HepG2 (cell line): ENCODE data around the gene DAPK1. TPM values are rescaled to one million over a fixed set of nuclear protein-coding genes. Genes with fewer than 3 reads are reported as not detected.

Source experiments
- AHDC1 ChIP-seq: sonication (generic); formaldehyde crosslinking; IDR thresholded peaks from 2 replicates; pipeline ENCODE4 v1.5.1; 2020; ENCODE audit warnings: mild to moderate bottlenecking, missing genetic modification reagents, borderline replicate concordance
- ARNT ChIP-seq: fragments of 450-650 bp; IDR thresholded peaks from 2 replicates; pipeline ENCODE4 v1.6.1; 2017
- FOXP4 ChIP-seq: sonication (generic); formaldehyde crosslinking; IDR thresholded peaks from 2 replicates; pipeline ENCODE4 v1.4.0; 2020; ENCODE audit warnings: missing genetic modification reagents
- HOMEZ ChIP-seq: IDR thresholded peaks from 2 replicates; pipeline ENCODE4 v1.6.1; 2016; ENCODE audit warnings: low read depth
- KLF9 ChIP-seq: IDR thresholded peaks from 2 replicates; pipeline ENCODE4 v1.6.1; 2016; ENCODE audit warnings: low read depth
- MXI1 ChIP-seq: IDR thresholded peaks from 3 replicates; pipeline ENCODE4 v1.6.1; 2012; ENCODE audit warnings: low read depth, low read length, inconsistent platforms, borderline replicate concordance
- MYC ChIP-seq: sonication (generic); formaldehyde crosslinking; IDR thresholded peaks from 2 replicates; pipeline ENCODE4 v1.9.0; 2021; ENCODE audit warnings: missing genetic modification reagents, borderline replicate concordance
- MZF1 ChIP-seq: sonication (generic); formaldehyde crosslinking; IDR thresholded peaks from 2 replicates; pipeline ENCODE4 v1.8.1; 2023; ENCODE audit warnings: mild to moderate bottlenecking, missing genetic modification reagents, borderline replicate concordance
- NCOA5 ChIP-seq: sonication (generic); formaldehyde crosslinking; IDR thresholded peaks from 2 replicates; pipeline ENCODE4 v1.4.0; 2020; ENCODE audit warnings: missing genetic modification reagents
- NKX3-1 ChIP-seq: sonication (generic); formaldehyde crosslinking; IDR thresholded peaks from 2 replicates; pipeline ENCODE4 v1.5.0; 2020; ENCODE audit warnings: missing genetic modification reagents
- REPIN1 ChIP-seq: sonication (generic); formaldehyde crosslinking; IDR thresholded peaks from 2 replicates; pipeline ENCODE4 v1.8.0; 2022; ENCODE audit warnings: missing genetic modification reagents, low read depth, mild to moderate bottlenecking, borderline replicate concordance
- RXRB ChIP-seq: IDR thresholded peaks from 2 replicates; pipeline ENCODE4 v1.6.1; 2016; ENCODE audit warnings: borderline replicate concordance, missing genetic modification reagents, missing compliant biosample characterization
- SP5 ChIP-seq: IDR thresholded peaks from 2 replicates; pipeline ENCODE4 v1.6.1; 2016; ENCODE audit warnings: low read depth, borderline replicate concordance
- ZBTB42 ChIP-seq: sonication (generic); formaldehyde crosslinking; IDR thresholded peaks from 2 replicates; pipeline ENCODE4 v1.5.0; 2020; ENCODE audit warnings: mild to moderate bottlenecking, missing genetic modification reagents
- ZNF503 ChIP-seq: sonication (generic); formaldehyde crosslinking; IDR thresholded peaks from 2 replicates; pipeline ENCODE4 v1.4.0; 2020; ENCODE audit warnings: missing genetic modification reagents
- ZNF556 ChIP-seq: sonication (generic); formaldehyde crosslinking; IDR thresholded peaks from 2 replicates; pipeline ENCODE4 v1.4.0; 2020; ENCODE audit warnings: mild to moderate bottlenecking, missing genetic modification reagents, borderline replicate concordance
- ZNF639 ChIP-seq: conservative IDR thresholded peaks from 2 replicates; pipeline ENCODE4 v1.6.1; 2018; ENCODE audit warnings: missing genetic modification reagents
- polyA plus RNA-seq, 8 experiments: library from polyadenylated mRNA; depleted of rRNA in 3 of 8; stranded (reverse) in 7 of 8; unstranded in 1 of 8; fragments of >200 nt; fragmentation: Illumina TruSeq in 4 of 8; extraction: Trizol in 4 of 8; gene quantifications; 2 replicates each; pipeline versions ENCODE4 v1.2.1 to v1.2.3, GENCODE V29; 2011 to 2016; ENCODE audit warnings: low read depth in 4 of 8, missing spikeins in 1 of 8, mixed read lengths in 1 of 8; ENCODE audit not compliant: insufficient read depth in 1 of 8
- total RNA-seq, 5 experiments: library from RNA; depleted of rRNA; stranded (reverse); fragments of >200 nt; fragmentation: Illumina TruSeq; extraction: Trizol; gene quantifications; 2 replicates each; pipeline ENCODE4 v1.2.3, GENCODE V29; 2016; ENCODE audit warnings: low read depth in 1 of 5

DAPK1 gene
- total and polyA plus RNA-seq, 2 of the 13 experiments (the other 11 are each of a cell fraction or from before 2014, with no cell fraction given), result 35.7 to 35.9 TPM

GRCh38 chr9:87569008-87569509 lies 71.4 kb downstream of the DAPK1 start (continued):
- 0 out of 2 replicates have a peak, but pooled peaks have one; percentile 29 for TF ChIP-seq HOMEZ (CRISPR knock-in tag)
- TF ChIP-seq MZF1 (CRISPR knock-in tag), result no peak
- TF ChIP-seq ZNF556 (CRISPR knock-in tag), result peak; percentile 30; the same call in 1 of the 2 replicates
- 0 out of 2 replicates have a peak, but pooled peaks have one; percentile 25 for TF ChIP-seq ZNF639 (CRISPR knock-in tag)
- TF ChIP-seq AHDC1, result peak; percentile 81; the same call in 1 of the 2 replicates
- peak; percentile 35; the same call in 1 of the 2 replicates for TF ChIP-seq REPIN1 (CRISPR knock-in tag)
- 0 out of 2 replicates have a peak, but pooled peaks have one; percentile 38 for TF ChIP-seq NCOA5 (CRISPR knock-in tag)
- TF ChIP-seq RXRB (CRISPR knock-in tag), result peak; percentile 75; the same call in 1 of the 2 replicates
- peak; percentile 69 for TF ChIP-seq FOXP4 (CRISPR knock-in tag)
- no peak for TF ChIP-seq KLF9
- TF ChIP-seq ZNF503, result peak; percentile 68; the same call in 1 of the 2 replicates
- TF ChIP-seq ZBTB42 (CRISPR knock-in tag), result no peak
- TF ChIP-seq ARNT, result no peak
- TF ChIP-seq MYC (CRISPR knock-in tag), result peak; percentile 31; the same call in 1 of the 2 replicates
- TF ChIP-seq MXI1, result 0 out of 3 replicates have a peak, but pooled peaks have one; percentile 18
- TF ChIP-seq NKX3-1, result peak; percentile 65; the same call in 1 of the 2 replicates
- TF ChIP-seq SP5 (CRISPR knock-in tag), result no peak
